Gastrocnemius medialis (tissue), 4 donors: ENCODE data around the gene IFNA13. TPM values are rescaled to one million over a fixed set of nuclear protein-coding genes. Genes with fewer than 3 reads are reported as not detected.

Source experiments
- ATAC-seq, 2 donors: fragments of 150-250 bp; one replicate each; pipeline ENCODE4 v1.9.1; 2016
- DNase-seq, 2 donors: peaks; one replicate each; pipeline ENCODE4 v3.0.0-alpha.2; 2019
- H3K27ac ChIP-seq, 4 donors: fragments of 200-600 bp; sonication (generic); 1 replicate in 1 of 4; 2 replicates in 3 of 4; pipeline ENCODE4 v1.5.1; 2016 to 2018; ENCODE audit warnings: mild to moderate bottlenecking in 2 of 4, moderate library complexity in 1 of 4
- H3K27me3 ChIP-seq, 3 donors: fragments of 200-600 bp; sonication (generic) in 2 of 3; 1 replicate in 1 of 3; 2 replicates in 2 of 3; pipeline versions ENCODE4 v1.5.1 to v1.6.0; 2016 to 2019; ENCODE audit warnings: mild to moderate bottlenecking in 1 of 3, moderate library complexity in 1 of 3
- H3K36me3 ChIP-seq, 2 donors: fragments of 200-600 bp; sonication (generic) in 1 of 2; one replicate each; pipeline ENCODE4 v1.5.1; 2017 to 2018
- H3K4me1 ChIP-seq, 2 donors: fragments of 200-600 bp; sonication (generic) in 1 of 2; one replicate each; pipeline ENCODE4 v1.5.1; 2016 to 2017; ENCODE audit warnings: mild to moderate bottlenecking in 2 of 2
- H3K4me3 ChIP-seq, 4 donors: fragments of 200-600 bp; sonication (generic) in 3 of 4; 1 replicate in 1 of 4; 2 replicates in 3 of 4; pipeline ENCODE4 v1.5.1; 2016 to 2019; ENCODE audit warnings: mild to moderate bottlenecking in 2 of 4
- H3K9me3 ChIP-seq, 3 donors: fragments of 200-600 bp; sonication (generic) in 2 of 3; 1 replicate in 1 of 3; 2 replicates in 2 of 3; pipeline ENCODE4 v1.5.1; 2016 to 2019
- CTCF ChIP-seq, 5 experiments: fragments of 450-650 bp in 3 of 5; fragments of 200-600 bp in 2 of 5; sonication (generic) in 2 of 5; IDR thresholded peaks in 4 of 5; conservative IDR thresholded peaks in 1 of 5; 1 replicate in 4 of 5; 2 replicates in 1 of 5; pipeline ENCODE4 v1.5.1; 2016 to 2019; ENCODE audit warnings: antibody characterized with exemption in 5 of 5, mild to moderate bottlenecking in 3 of 5, moderate library complexity in 3 of 5
- POLR2A ChIP-seq, 2 donors: fragments of 450-650 bp; IDR thresholded peaks; one replicate each; pipeline ENCODE4 v1.6.1; 2017; ENCODE audit warnings: antibody characterized with exemption in 2 of 2, mild to moderate bottlenecking in 2 of 2, moderate library complexity in 2 of 2
- in situ Hi-C, 4 donors: fragments of 200-750 bp; cut with MboI; loops; one replicate each; pipeline versions ENCODE4 v1.15.0 to v1.8.0; 2017; ENCODE audit warnings: low sequenced_read_pairs in 4 of 4
- intact Hi-C: fragments of 100-400 bp; cut with DNase I; formaldehyde crosslinking; loops from one replicate; pipeline ENCODE4 v1.15.1; 2023; ENCODE audit warnings: low total_unique reads
- total RNA-seq, 4 donors: library from RNA; depleted of rRNA; stranded (reverse); fragments of >200 nt; gene quantifications; one replicate each; pipeline versions ENCODE4 v1.1.0 to v1.2.3, GENCODE V29; 2016

The IFNA13 gene
- total RNA-seq, 4 donors from 2014 or later: not detected

GRCh38 chr9:21362287-21362686 lies 5.6 kb downstream of the IFNA13 start:
- ATAC-seq (no peak), DNase-seq (no peak)
- H3K27ac ChIP-seq: no peak overlapping the region
- H3K4me1 ChIP-seq: no peaks in the 10 kb centered on the region
- no peaks in the 10 kb centered on the region for H3K36me3 ChIP-seq
- no peaks in the 10 kb centered on the region for H3K27me3 ChIP-seq
- intact Hi-C loops: no loop called here
- no peaks in the 10 kb centered on the region for H3K9me3 ChIP-seq
- TF ChIP-seq POLR2A (IDR thresholded peaks at IDR 0.05) (no peak), CTCF (IDR thresholded peaks at IDR 0.05 in 4 of 5, conservative IDR thresholded peaks at IDR 0.05 in 1 of 5) (no peak)
- H3K4me3 ChIP-seq: no peak overlapping the region
- in situ Hi-C loops: no loop called here

GRCh38 chr9:21357479-21358460 lies 10.1 kb downstream of the IFNA13 start:
- no peaks in the 10 kb centered on the region for H3K36me3 ChIP-seq
- no peaks in the 10 kb centered on the region for H3K4me1 ChIP-seq
- intact Hi-C loops (no loop called here), in situ Hi-C loops (no loop called here)
- TF ChIP-seq POLR2A (IDR thresholded peaks at IDR 0.05) (no peak), CTCF (IDR thresholded peaks at IDR 0.05 in 4 of 5, conservative IDR thresholded peaks at IDR 0.05 in 1 of 5) (no peak)
- no peaks in the 10 kb centered on the region for H3K9me3 ChIP-seq
- ATAC-seq (no peak), DNase-seq (no peak)
- no peak overlapping the region for H3K27ac ChIP-seq
- H3K27me3 ChIP-seq: no peaks in the 10 kb centered on the region
- no peak overlapping the region for H3K4me3 ChIP-seq

GRCh38 chr9:21350787-21351186 lies 17.1 kb downstream of the IFNA13 start, which contains the start of gene IFNA6:
Gene IFNA6, minus strand, starts transcription at chr9:21350887. Its CDS starts 0 bp downstream, at chr9:21350887.
- in situ Hi-C loops (no loop called here), intact Hi-C loops (no loop called here)
- Histone ChIP-seq H3K27me3 (no peaks in the 10 kb centered on the region), H3K9me3 (no peaks in the 10 kb centered on the region), H3K4me3 (no peak within 1 kb of the TSS), H3K27ac (no peak within 1 kb of the TSS), H3K4me1 (no peaks in the 10 kb centered on the region), H3K36me3 (no peaks in the 10 kb centered on the region)
- TF ChIP-seq POLR2A (IDR thresholded peaks at IDR 0.05) (no peak), CTCF (IDR thresholded peaks at IDR 0.05 in 4 of 5, conservative IDR thresholded peaks at IDR 0.05 in 1 of 5) (no peak)
- ATAC-seq: no peak
- no peak for DNase-seq

- in situ Hi-C loops (loop anchor here in 2 of 4 donors (25.0 kb wide), 1 partner anchor 639 kb away; the partner anchor contains the start of genes CDKN2A (in 2 of the 2) and CDKN2B-AS1 (in 2 of the 2)), intact Hi-C loops (no loop called here)
- DNase-seq: no peak
These were observed 19.4 kb downstream of the IFNA13 start for GRCh38 chr9:21348430-21348970.

More at GRCh38 chr9:21348430-21348970, 19.4 kb downstream of the IFNA13 start:
- H3K36me3 ChIP-seq: no peaks in the 10 kb centered on the region
- TF ChIP-seq POLR2A (IDR thresholded peaks at IDR 0.05) (no peak), CTCF (IDR thresholded peaks at IDR 0.05 in 4 of 5, conservative IDR thresholded peaks at IDR 0.05 in 1 of 5) (no peak)
- H3K27ac ChIP-seq: no peak overlapping the region
- H3K9me3 ChIP-seq: no peaks in the 10 kb centered on the region
- H3K4me3 ChIP-seq: no peak overlapping the region
- no peaks in the 10 kb centered on the region for H3K27me3 ChIP-seq
- no peak for ATAC-seq
- H3K4me1 ChIP-seq: no peaks in the 10 kb centered on the region
